ENCODE results near the gene NRCAM. TPM values are rescaled to one million over a fixed set of nuclear protein-coding genes. Genes with fewer than 3 reads are reported as not detected.

The NRCAM gene
- total RNA-seq, 4 donors from 2014 or later: 0.77 to 30.3 (median 2.0) TPM; not detected in 1

GRCh38 chr7:108291152-108291508, 165.1 kb downstream of the NRCAM start:
- intact Hi-C loops (cut with DNase I; ENCODE audit: low total_unique reads): no loop called here
- no peaks in the 10 kb centered on the region for H3K9me3 ChIP-seq
- no peaks in the 10 kb centered on the region for H3K27me3 ChIP-seq
- no peak for DNase-seq
- TF ChIP-seq POLR2A (IDR thresholded peaks at IDR 0.05): no peak
- TF ChIP-seq, protein P1, sequence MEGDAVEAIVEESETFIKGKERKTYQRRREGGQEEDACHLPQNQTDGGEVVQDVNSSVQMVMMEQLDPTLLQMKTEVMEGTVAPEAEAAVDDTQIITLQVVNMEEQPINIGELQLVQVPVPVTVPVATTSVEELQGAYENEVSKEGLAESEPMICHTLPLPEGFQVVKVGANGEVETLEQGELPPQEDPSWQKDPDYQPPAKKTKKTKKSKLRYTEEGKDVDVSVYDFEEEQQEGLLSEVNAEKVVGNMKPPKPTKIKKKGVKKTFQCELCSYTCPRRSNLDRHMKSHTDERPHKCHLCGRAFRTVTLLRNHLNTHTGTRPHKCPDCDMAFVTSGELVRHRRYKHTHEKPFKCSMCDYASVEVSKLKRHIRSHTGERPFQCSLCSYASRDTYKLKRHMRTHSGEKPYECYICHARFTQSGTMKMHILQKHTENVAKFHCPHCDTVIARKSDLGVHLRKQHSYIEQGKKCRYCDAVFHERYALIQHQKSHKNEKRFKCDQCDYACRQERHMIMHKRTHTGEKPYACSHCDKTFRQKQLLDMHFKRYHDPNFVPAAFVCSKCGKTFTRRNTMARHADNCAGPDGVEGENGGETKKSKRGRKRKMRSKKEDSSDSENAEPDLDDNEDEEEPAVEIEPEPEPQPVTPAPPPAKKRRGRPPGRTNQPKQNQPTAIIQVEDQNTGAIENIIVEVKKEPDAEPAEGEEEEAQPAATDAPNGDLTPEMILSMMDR (IDR thresholded peaks at IDR 0.05): no peak
- H3K27ac ChIP-seq: no peak overlapping the region
- no peak overlapping the region for H3K4me3 ChIP-seq
- H3K4me1 ChIP-seq: no peaks in the 10 kb centered on the region
- H3K36me3 ChIP-seq: no peaks in the 10 kb centered on the region

- no peaks in the 10 kb centered on the region for H3K4me1 ChIP-seq
- H3K9me3 ChIP-seq: no peaks in the 10 kb centered on the region
- intact Hi-C loops (cut with DNase I; ENCODE audit: low total_unique reads): no loop called here
- no peak for DNase-seq
- no peaks in the 10 kb centered on the region for H3K36me3 ChIP-seq
- no peak overlapping the region for H3K27ac ChIP-seq
- no peak overlapping the region for H3K4me3 ChIP-seq
- no peaks in the 10 kb centered on the region for H3K27me3 ChIP-seq
- TF ChIP-seq, protein P1 (IDR thresholded peaks at IDR 0.05): no peak
- TF ChIP-seq POLR2A (IDR thresholded peaks at IDR 0.05): no peak
Observed at GRCh38 chr7:108290459-108291151, 165.6 kb downstream of the NRCAM start.

GRCh38 chr7:108289852-108290251, 166.4 kb downstream of the NRCAM start:
- H3K9me3 ChIP-seq: no peaks in the 10 kb centered on the region
- TF ChIP-seq, protein P1 (IDR thresholded peaks at IDR 0.05): no peak
- no peak for TF ChIP-seq POLR2A (IDR thresholded peaks at IDR 0.05)
- no peak for DNase-seq
- H3K4me1 ChIP-seq: no peaks in the 10 kb centered on the region
- no peak overlapping the region for H3K27ac ChIP-seq
- no peaks in the 10 kb centered on the region for H3K27me3 ChIP-seq
- intact Hi-C loops (cut with DNase I; ENCODE audit: low total_unique reads): no loop called here
- no peak overlapping the region for H3K4me3 ChIP-seq
- no peaks in the 10 kb centered on the region for H3K36me3 ChIP-seq

- TF ChIP-seq POLR2A (IDR thresholded peaks at IDR 0.05): no peak
- TF ChIP-seq, protein P1 (IDR thresholded peaks at IDR 0.05): no peak
- Histone ChIP-seq H3K27me3 (no peaks in the 10 kb centered on the region), H3K27ac (no peak overlapping the region), H3K4me1 (no peaks in the 10 kb centered on the region), H3K36me3 (no peaks in the 10 kb centered on the region), H3K4me3 (no peak overlapping the region), H3K9me3 (no peaks in the 10 kb centered on the region)
- intact Hi-C loops (cut with DNase I; ENCODE audit: low total_unique reads): no loop called here
- DNase-seq: no peak
Observed at GRCh38 chr7:108287857-108288256, 168.4 kb downstream of the NRCAM start.

DNA sequence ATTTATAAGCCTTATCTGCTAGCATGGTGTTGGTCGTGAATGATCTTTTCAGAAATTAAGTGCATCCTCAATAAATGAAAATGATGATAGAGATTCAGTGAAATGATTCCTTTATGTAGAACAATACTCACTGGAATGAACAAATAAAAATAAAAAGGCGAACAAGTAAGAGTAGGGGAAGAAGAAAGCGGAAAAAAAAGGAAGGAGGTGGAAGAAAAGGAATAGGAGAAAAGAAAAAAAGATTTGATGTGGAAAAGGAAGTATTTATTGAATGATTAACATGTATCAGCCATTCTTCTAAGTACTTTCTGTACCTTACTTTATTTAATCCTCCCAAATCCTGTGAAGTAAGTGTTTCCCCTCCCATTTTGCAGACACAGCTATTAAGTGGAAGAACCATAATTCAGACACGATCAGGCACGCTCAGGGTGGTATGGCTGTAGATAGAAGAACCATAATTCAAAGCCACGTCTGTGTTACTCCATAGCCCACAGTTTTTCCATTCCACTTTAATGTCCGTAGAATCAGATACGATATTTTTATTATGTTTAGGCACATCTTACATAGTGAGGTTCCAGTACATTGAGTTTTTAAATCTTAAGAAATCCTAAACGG, 169.8 kb downstream of the NRCAM start:
- TF ChIP-seq, protein P1 (IDR thresholded peaks at IDR 0.05): no peak
- no peak for TF ChIP-seq POLR2A (IDR thresholded peaks at IDR 0.05)
- Histone ChIP-seq H3K9me3 (no peaks in the 10 kb centered on the region), H3K27me3 (no peaks in the 10 kb centered on the region), H3K36me3 (no peaks in the 10 kb centered on the region), H3K4me3 (no peak overlapping the region), H3K27ac (no peak overlapping the region), H3K4me1 (no peaks in the 10 kb centered on the region)
- intact Hi-C loops (cut with DNase I; ENCODE audit: low total_unique reads): no loop called here
- no peak for DNase-seq
